ENCODE data around the gene ANO7.

DNA sequence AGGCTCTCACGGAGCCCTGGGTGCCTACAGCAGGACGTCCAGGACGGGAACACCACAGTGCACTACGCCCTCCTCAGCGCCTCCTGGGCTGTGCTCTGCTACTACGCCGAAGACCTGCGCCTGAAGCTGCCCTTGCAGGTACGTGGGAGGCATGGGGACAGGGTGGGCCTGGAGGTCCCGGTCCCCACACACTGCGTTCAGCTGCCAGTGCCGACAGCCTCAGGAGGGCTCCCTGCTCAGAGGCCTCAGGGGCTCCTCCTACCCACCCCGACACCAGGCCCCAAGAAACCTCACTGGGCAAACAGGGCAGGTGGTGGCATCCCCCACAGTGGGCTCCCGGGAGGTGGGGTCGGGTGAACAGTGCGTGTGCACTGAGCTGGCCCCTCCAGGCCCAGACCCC is 10.8 kb downstream of the ANO7 start:
- TF ChIP-seq, protein P1, sequence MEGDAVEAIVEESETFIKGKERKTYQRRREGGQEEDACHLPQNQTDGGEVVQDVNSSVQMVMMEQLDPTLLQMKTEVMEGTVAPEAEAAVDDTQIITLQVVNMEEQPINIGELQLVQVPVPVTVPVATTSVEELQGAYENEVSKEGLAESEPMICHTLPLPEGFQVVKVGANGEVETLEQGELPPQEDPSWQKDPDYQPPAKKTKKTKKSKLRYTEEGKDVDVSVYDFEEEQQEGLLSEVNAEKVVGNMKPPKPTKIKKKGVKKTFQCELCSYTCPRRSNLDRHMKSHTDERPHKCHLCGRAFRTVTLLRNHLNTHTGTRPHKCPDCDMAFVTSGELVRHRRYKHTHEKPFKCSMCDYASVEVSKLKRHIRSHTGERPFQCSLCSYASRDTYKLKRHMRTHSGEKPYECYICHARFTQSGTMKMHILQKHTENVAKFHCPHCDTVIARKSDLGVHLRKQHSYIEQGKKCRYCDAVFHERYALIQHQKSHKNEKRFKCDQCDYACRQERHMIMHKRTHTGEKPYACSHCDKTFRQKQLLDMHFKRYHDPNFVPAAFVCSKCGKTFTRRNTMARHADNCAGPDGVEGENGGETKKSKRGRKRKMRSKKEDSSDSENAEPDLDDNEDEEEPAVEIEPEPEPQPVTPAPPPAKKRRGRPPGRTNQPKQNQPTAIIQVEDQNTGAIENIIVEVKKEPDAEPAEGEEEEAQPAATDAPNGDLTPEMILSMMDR (IDR thresholded peaks at IDR 0.05), result no peak
- TF ChIP-seq EZH2 (IDR thresholded peaks at IDR 0.05; ENCODE audit: borderline replicate concordance, insufficient read depth, low read depth, low read length, poor library complexity, severe bottlenecking), result no peak

Measured in B cell (primary cell).